GM12872 (cell line): Measurements from ENCODE around the gene MET.

Experiments
- TF ChIP-seq, protein P1 (sequence below): IDR thresholded peaks from 3 replicates; pipeline ENCODE4 v1.5.1; 2011; ENCODE audit warnings: low read depth, mild to moderate bottlenecking, low read length, moderate library complexity; ENCODE audit not compliant: insufficient read depth

MET gene

GRCh38 chr7:116670409-116671015, 1.5 kb upstream of the MET start:
- TF ChIP-seq, protein P1, sequence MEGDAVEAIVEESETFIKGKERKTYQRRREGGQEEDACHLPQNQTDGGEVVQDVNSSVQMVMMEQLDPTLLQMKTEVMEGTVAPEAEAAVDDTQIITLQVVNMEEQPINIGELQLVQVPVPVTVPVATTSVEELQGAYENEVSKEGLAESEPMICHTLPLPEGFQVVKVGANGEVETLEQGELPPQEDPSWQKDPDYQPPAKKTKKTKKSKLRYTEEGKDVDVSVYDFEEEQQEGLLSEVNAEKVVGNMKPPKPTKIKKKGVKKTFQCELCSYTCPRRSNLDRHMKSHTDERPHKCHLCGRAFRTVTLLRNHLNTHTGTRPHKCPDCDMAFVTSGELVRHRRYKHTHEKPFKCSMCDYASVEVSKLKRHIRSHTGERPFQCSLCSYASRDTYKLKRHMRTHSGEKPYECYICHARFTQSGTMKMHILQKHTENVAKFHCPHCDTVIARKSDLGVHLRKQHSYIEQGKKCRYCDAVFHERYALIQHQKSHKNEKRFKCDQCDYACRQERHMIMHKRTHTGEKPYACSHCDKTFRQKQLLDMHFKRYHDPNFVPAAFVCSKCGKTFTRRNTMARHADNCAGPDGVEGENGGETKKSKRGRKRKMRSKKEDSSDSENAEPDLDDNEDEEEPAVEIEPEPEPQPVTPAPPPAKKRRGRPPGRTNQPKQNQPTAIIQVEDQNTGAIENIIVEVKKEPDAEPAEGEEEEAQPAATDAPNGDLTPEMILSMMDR, result no peak

- TF ChIP-seq, protein P1, result no peak
These were observed 885 bp upstream of the MET start for GRCh38 chr7:116671111-116671510.

GRCh38 chr7:116672596-116673456, 830 bp downstream of the MET start:
- TF ChIP-seq, protein P1, result no peak

- TF ChIP-seq, protein P1, result no peak
These were observed 1.5 kb downstream of the MET start for GRCh38 chr7:116673457-116673865.

- TF ChIP-seq, protein P1, result no peak
These were observed 2.6 kb downstream of the MET start for GRCh38 chr7:116674508-116675173.

DNA sequence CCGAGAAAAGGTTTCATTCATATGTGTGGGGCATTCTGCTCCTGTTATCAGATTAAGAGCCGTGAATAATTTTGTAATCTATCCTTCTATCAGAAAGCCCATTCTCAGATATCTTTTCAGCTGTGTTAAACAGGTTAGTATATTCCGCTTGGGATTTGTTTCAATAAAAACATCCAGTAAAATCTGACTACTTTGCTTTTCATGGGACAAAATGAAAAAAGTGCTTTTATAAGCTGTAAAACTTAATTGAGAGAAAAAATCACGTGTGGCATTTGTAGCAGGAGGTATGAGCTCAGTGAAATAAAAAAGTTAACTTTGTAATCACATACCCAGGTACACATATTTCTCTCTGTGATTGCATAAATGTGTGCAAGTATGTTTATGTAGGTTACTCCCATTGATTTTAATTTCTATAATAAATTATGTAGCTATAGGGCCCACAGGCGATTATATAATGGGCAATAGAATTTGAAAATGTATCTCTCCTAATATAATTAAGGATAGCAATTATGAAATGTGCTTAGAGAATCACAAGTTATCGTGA, 3.9 kb downstream of the MET start:
- TF ChIP-seq, protein P1, result no peak

DNA sequence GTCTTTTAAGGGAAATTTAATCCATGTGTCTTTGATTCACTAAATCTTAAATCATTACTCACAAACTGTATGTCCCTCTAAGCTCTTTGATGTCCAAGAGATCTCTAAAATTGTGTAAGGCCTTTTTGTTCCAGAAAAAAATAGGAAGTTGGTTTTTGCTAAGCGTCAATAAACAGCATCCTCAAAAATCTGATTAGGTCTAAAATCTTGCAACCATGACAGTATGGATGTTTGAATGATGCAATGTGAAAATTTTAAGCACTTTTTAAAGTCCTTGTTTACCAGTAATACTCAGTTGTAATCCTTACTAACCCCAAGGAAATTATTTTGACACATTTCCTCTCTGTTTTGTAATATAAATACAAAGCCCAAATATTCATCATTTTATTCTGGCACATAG, 6.8 kb downstream of the MET start:
- TF ChIP-seq, protein P1, result no peak
